Measurements from ENCODE around the gene TRAPPC8.
A peak's percentile ranks its signal among the peaks of the same experiment; 100 is the strongest.

TRAPPC8 gene

GRCh38 chr18:31860488-31860887, 82.4 kb downstream of the TRAPPC8 start:
- H3K27ac ChIP-seq (replicated peaks), result no peak overlapping the region
- no peak for TF ChIP-seq CTCF (IDR thresholded peaks at IDR 0.05; ENCODE audit: insufficient read depth, low read length)
- TF ChIP-seq GABPA (IDR thresholded peaks at IDR 0.05; ENCODE audit: low read depth), result no peak
- TF ChIP-seq REST (IDR thresholded peaks at IDR 0.05; ENCODE audit: insufficient replicate concordance, low read depth), result no peak
- TF ChIP-seq POLR2AphosphoS5 (IDR thresholded peaks at IDR 0.05; ENCODE audit: low read depth), result no peak
- TF ChIP-seq SPI1 (IDR thresholded peaks at IDR 0.05; ENCODE audit: borderline replicate concordance, low read depth), result no peak
- H3K4me3 ChIP-seq (replicated peaks; ENCODE audit: insufficient read depth, low read length), result no peak overlapping the region
- DNase-seq (ENCODE audit: low read depth in 1 of 2, low spot score in 1 of 2), result no peak
- no peaks in the 10 kb centered on the region for H3K27me3 ChIP-seq (ENCODE audit: insufficient read depth, poor library complexity, severe bottlenecking)

GRCh38 chr18:31857526-31858106, 85.3 kb downstream of the TRAPPC8 start:
- TF ChIP-seq SPI1 (IDR thresholded peaks at IDR 0.05; ENCODE audit: borderline replicate concordance, low read depth) (peak; percentile 21; the same call in 1 of the 2 replicates), GABPA (IDR thresholded peaks at IDR 0.05; ENCODE audit: low read depth) (no peak)
- DNase-seq (ENCODE audit: low read depth in 1 of 2, low spot score in 1 of 2), result peak in 1 of 2 experiments; percentile 36

GRCh38 chr18:31850844-31851243, 92.1 kb downstream of the TRAPPC8 start:
- Histone ChIP-seq H3K27ac (replicated peaks) (peak overlapping the region; percentile 46), H3K27me3 (ENCODE audit: insufficient read depth, poor library complexity, severe bottlenecking) (no peaks in the 10 kb centered on the region), H3K4me3 (replicated peaks; ENCODE audit: insufficient read depth, low read length) (no peak overlapping the region)
- DNase-seq (ENCODE audit: low read depth in 1 of 2, low spot score in 1 of 2), result no peak
- no peak for TF ChIP-seq GABPA (IDR thresholded peaks at IDR 0.05; ENCODE audit: low read depth)
- TF ChIP-seq REST (IDR thresholded peaks at IDR 0.05; ENCODE audit: insufficient replicate concordance, low read depth), result no peak
- TF ChIP-seq POLR2AphosphoS5 (IDR thresholded peaks at IDR 0.05; ENCODE audit: low read depth), result no peak
- TF ChIP-seq SPI1 (IDR thresholded peaks at IDR 0.05; ENCODE audit: borderline replicate concordance, low read depth), result no peak
- no peak for TF ChIP-seq CTCF (IDR thresholded peaks at IDR 0.05; ENCODE audit: insufficient read depth, low read length)

More at GRCh38 chr18:31857526-31858106, 85.3 kb downstream of the TRAPPC8 start:
- no peak overlapping the region for H3K4me3 ChIP-seq (replicated peaks; ENCODE audit: insufficient read depth, low read length)
- H3K27me3 ChIP-seq (ENCODE audit: insufficient read depth, poor library complexity, severe bottlenecking), result no peaks in the 10 kb centered on the region
- no peak overlapping the region for H3K27ac ChIP-seq (replicated peaks)

- DNase-seq (ENCODE audit: low read depth in 1 of 2, low spot score in 1 of 2), result no peak
- TF ChIP-seq SPI1 (IDR thresholded peaks at IDR 0.05; ENCODE audit: borderline replicate concordance, low read depth) (no peak), POLR2AphosphoS5 (IDR thresholded peaks at IDR 0.05; ENCODE audit: low read depth) (no peak), CTCF (IDR thresholded peaks at IDR 0.05; ENCODE audit: insufficient read depth, low read length) (no peak)
- H3K4me3 ChIP-seq (replicated peaks; ENCODE audit: insufficient read depth, low read length), result no peak overlapping the region
- H3K27ac ChIP-seq (replicated peaks), result no peak overlapping the region
- H3K27me3 ChIP-seq (ENCODE audit: insufficient read depth, poor library complexity, severe bottlenecking), result no peaks in the 10 kb centered on the region
Measured at GRCh38 chr18:31840499-31840898, 102.4 kb downstream of the TRAPPC8 start.
